HepG2 (cell line): ENCODE results near the gene BABAM2. TPM values are rescaled to one million over a fixed set of nuclear protein-coding genes. Genes with fewer than 3 reads are reported as not detected.

Experiments
- ETV5 ChIP-seq: IDR thresholded peaks from 2 replicates; pipeline ENCODE4 v1.6.1; 2018; ENCODE audit warnings: missing biosample characterization, missing genetic modification reagents, inconsistent platforms, borderline replicate concordance
- HINFP ChIP-seq: sonication (generic); formaldehyde crosslinking; IDR thresholded peaks from 2 replicates; pipeline ENCODE4 v1.4.0; 2020; ENCODE audit warnings: low read depth, mild to moderate bottlenecking, missing genetic modification reagents
- MEIS1 ChIP-seq: sonication (generic); formaldehyde crosslinking; IDR thresholded peaks from 2 replicates; pipeline ENCODE4 v1.9.0; 2021; ENCODE audit warnings: mild to moderate bottlenecking, missing genetic modification reagents, moderate library complexity, borderline replicate concordance
- PRPF4 ChIP-seq: fragments of 200-400 bp; formaldehyde crosslinking; IDR thresholded peaks from 2 replicates; pipeline ENCODE4 v1.6.1; 2016; ENCODE audit warnings: low read length, low read depth; ENCODE audit not compliant: poor library complexity, severe bottlenecking
- RFXAP ChIP-seq: sonication (generic); formaldehyde crosslinking; IDR thresholded peaks from 2 replicates; pipeline ENCODE4 v1.4.0; 2020; ENCODE audit warnings: missing genetic modification reagents, borderline replicate concordance
- TEAD3 ChIP-seq: optimal IDR thresholded peaks from 2 replicates; pipeline ENCODE3; 2016; ENCODE audit warnings: borderline replicate concordance
- ZBTB20 ChIP-seq: sonication (generic); formaldehyde crosslinking; IDR thresholded peaks from 2 replicates; pipeline ENCODE4 v1.8.1; 2023; ENCODE audit warnings: missing genetic modification reagents, low read depth, mild to moderate bottlenecking, borderline replicate concordance
- ZNF3 ChIP-seq: IDR thresholded peaks from 2 replicates; pipeline ENCODE4 v1.7.0; 2017; ENCODE audit warnings: inconsistent platforms
- polyA plus RNA-seq, 8 experiments: library from polyadenylated mRNA; depleted of rRNA in 3 of 8; stranded (reverse) in 7 of 8; unstranded in 1 of 8; fragments of >200 nt; fragmentation: Illumina TruSeq in 4 of 8; extraction: Trizol in 4 of 8; gene quantifications; 2 replicates each; pipeline versions ENCODE4 v1.2.1 to v1.2.3, GENCODE V29; 2011 to 2016; ENCODE audit warnings: low read depth in 4 of 8, missing spikeins in 1 of 8, mixed read lengths in 1 of 8; ENCODE audit not compliant: insufficient read depth in 1 of 8
- total RNA-seq, 5 experiments: library from RNA; depleted of rRNA; stranded (reverse); fragments of >200 nt; fragmentation: Illumina TruSeq; extraction: Trizol; gene quantifications; 2 replicates each; pipeline ENCODE4 v1.2.3, GENCODE V29; 2016; ENCODE audit warnings: low read depth in 1 of 5
- TF ChIP-seq, protein P1 (sequence below): sonication (generic); formaldehyde crosslinking; conservative IDR thresholded peaks from 2 replicates; pipeline ENCODE4 v1.4.0; 2020; ENCODE audit warnings: missing genetic modification reagents
- TF ChIP-seq, protein P2 (sequence below): sonication (generic); formaldehyde crosslinking; IDR thresholded peaks from 2 replicates; pipeline ENCODE4 v1.4.0; 2020; ENCODE audit warnings: low read depth, missing genetic modification reagents

Gene BABAM2
- total and polyA plus RNA-seq, 2 of the 13 experiments (the other 11 are each of a cell fraction or from before 2014, with no cell fraction given): 24.9 to 28.0 TPM

DNA sequence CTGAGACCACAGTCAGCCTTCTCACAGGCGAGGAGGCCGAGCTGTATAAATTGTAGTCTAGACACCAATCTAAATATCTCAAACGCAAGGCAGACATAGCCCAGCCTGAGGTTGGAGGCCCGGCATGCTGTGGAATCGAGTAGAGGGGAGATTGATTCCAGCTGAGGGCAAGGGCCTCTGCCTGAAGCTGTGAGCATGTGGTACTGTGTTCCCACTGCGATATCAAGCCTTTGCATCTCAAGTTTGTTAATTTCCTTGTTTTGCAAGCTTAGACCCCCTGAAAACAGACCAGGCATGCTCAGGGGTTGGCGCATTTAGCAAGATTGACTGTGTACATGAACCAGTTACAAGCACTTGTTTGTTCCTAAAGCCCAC lies 437.0 kb downstream of the BABAM2 start (continued):
- TF ChIP-seq HINFP (CRISPR knock-in tag): no peak
- TF ChIP-seq, protein P1, sequence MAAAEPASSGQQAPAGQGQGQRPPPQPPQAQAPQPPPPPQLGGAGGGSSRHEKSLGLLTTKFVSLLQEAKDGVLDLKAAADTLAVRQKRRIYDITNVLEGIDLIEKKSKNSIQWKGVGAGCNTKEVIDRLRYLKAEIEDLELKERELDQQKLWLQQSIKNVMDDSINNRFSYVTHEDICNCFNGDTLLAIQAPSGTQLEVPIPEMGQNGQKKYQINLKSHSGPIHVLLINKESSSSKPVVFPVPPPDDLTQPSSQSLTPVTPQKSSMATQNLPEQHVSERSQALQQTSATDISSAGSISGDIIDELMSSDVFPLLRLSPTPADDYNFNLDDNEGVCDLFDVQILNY (CRISPR knock-in tag): no peak
- TF ChIP-seq TEAD3 (CRISPR knock-in tag): no peak
- TF ChIP-seq, protein P2, sequence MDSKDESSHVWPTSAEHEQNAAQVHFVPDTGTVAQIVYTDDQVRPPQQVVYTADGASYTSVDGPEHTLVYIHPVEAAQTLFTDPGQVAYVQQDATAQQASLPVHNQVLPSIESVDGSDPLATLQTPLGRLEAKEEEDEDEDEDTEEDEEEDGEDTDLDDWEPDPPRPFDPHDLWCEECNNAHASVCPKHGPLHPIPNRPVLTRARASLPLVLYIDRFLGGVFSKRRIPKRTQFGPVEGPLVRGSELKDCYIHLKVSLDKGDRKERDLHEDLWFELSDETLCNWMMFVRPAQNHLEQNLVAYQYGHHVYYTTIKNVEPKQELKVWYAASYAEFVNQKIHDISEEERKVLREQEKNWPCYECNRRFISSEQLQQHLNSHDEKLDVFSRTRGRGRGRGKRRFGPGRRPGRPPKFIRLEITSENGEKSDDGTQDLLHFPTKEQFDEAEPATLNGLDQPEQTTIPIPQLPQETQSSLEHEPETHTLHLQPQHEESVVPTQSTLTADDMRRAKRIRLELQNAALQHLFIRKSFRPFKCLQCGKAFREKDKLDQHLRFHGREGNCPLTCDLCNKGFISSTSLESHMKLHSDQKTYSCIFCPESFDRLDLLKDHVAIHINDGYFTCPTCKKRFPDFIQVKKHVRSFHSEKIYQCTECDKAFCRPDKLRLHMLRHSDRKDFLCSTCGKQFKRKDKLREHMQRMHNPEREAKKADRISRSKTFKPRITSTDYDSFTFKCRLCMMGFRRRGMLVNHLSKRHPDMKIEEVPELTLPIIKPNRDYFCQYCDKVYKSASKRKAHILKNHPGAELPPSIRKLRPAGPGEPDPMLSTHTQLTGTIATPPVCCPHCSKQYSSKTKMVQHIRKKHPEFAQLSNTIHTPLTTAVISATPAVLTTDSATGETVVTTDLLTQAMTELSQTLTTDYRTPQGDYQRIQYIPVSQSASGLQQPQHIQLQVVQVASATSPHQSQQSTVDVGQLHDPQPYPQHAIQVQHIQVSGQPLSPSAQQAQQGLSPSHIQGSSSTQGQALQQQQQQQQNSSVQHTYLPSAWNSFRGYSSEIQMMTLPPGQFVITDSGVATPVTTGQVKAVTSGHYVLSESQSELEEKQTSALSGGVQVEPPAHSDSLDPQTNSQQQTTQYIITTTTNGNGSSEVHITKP: no peak
- no peak for TF ChIP-seq MEIS1
- no peak for TF ChIP-seq ZNF3 (CRISPR knock-in tag)
- TF ChIP-seq PRPF4: no peak
- no peak for TF ChIP-seq RFXAP (CRISPR knock-in tag)
- TF ChIP-seq ETV5 (CRISPR knock-in tag): no peak
- TF ChIP-seq ZBTB20 (CRISPR knock-in tag): no peak
- TF ChIP-seq, all 625 proteins: peak for 0
